GM12878 (cell line): ENCODE data around the gene STAT3. TPM values are rescaled to one million over a fixed set of nuclear protein-coding genes. Genes with fewer than 3 reads are reported as not detected.
A peak's percentile ranks its signal among the peaks of the same experiment; 100 is the strongest.

Source experiments
- ATAC-seq: fragments of 200-7000 bp; cut with Tn5 transposase; 3 replicates; pipeline ENCODE4 v1.9.1; 2020; ENCODE audit warnings: mild to moderate bottlenecking, moderate library complexity
- BruUV-seq: library from RNA; stranded (reverse); fragments of 400-500 nt; replicated peaks from 2 replicates; lab custom pipeline; 2021; lab: Mats Ljungman, UMichigan
- CTCF ChIA-PET: fragments of 300-600 bp; sonication (Branson Sonifier 250); formaldehyde crosslinking; extraction: SDS; loops from one replicate; lab custom pipeline; 2021; ENCODE audit warnings: inconsistent platforms; lab: Yijun Ruan, JAX
- POLR2A ChIA-PET: fragments of 350-600 bp; formaldehyde crosslinking; extraction: SDS; loops from one replicate; lab custom pipeline; 2021; ENCODE audit warnings: inconsistent platforms; lab: Charles Lee
- RAD21 ChIA-PET: fragments of 300-600 bp; sonication (Branson Sonifier 250); formaldehyde crosslinking; loops from one replicate; lab custom pipeline; 2023; ENCODE audit warnings: antibody characterized with exemption; ENCODE audit not compliant: unreplicated experiment; lab: Charles Lee
- SMC1A ChIA-PET: fragments of 300-600 bp; sonication (Branson Sonifier 250); formaldehyde crosslinking; loops from one replicate; lab custom pipeline; 2023; ENCODE audit not compliant: unreplicated experiment, uncharacterized antibody; lab: Charles Lee
- DNase-seq: peaks from one replicate; pipeline ENCODE4 v3.0.0-alpha.2; 2011; ENCODE audit warnings: low read depth, low spot score
- FAIRE-seq: peaks from 3 replicates; lab custom pipeline; 2011; peaks lifted over from hg19 to GRCh38; lab: Jason Lieb, UNC
- H2AFZ ChIP-seq: 2 replicates; pipeline ENCODE4 v1.6.0; 2011; ENCODE audit warnings: low read depth, low read length, control low read depth; ENCODE audit not compliant: control insufficient read depth
- H3K27ac ChIP-seq: 2 replicates; pipeline ENCODE4 v1.5.1; 2011; ENCODE audit warnings: control low read depth; ENCODE audit not compliant: control insufficient read depth, insufficient read depth
- H3K27me3 ChIP-seq, 2 experiments: replicated peaks in 1 of 2; 2 replicates each; pipeline versions ENCODE4 v1.6.0 to v1.6.1; 2011; ENCODE audit warnings: low read length in 1 of 2; ENCODE audit not compliant: control insufficient read depth in 2 of 2, insufficient read depth in 2 of 2
- H3K36me3 ChIP-seq, 2 experiments: 2 replicates each; pipeline ENCODE4 v1.5.1; 2011; ENCODE audit warnings: low read length in 1 of 2; ENCODE audit not compliant: control insufficient read depth in 2 of 2, insufficient read depth in 2 of 2
- H3K4me1 ChIP-seq: 2 replicates; pipeline ENCODE4 v1.6.1; 2011; ENCODE audit warnings: mild to moderate bottlenecking, low read length, moderate library complexity, mixed read lengths; ENCODE audit not compliant: control insufficient read depth, insufficient read depth
- H3K4me2 ChIP-seq: 2 replicates; pipeline ENCODE4 v1.6.0; 2011; ENCODE audit warnings: control low read depth; ENCODE audit not compliant: control insufficient read depth, insufficient read depth
- H3K4me3 ChIP-seq: fragments of 200-600 bp; sonication (generic); 2 replicates; pipeline ENCODE4 v1.5.1; 2016
- H3K79me2 ChIP-seq: 2 replicates; pipeline ENCODE4 v1.6.0; 2011; ENCODE audit warnings: low read length; ENCODE audit not compliant: control insufficient read depth, insufficient read depth
- H3K9ac ChIP-seq: 2 replicates; pipeline ENCODE4 v1.8.0; 2011; ENCODE audit warnings: low read length, control low read depth, mixed read lengths; ENCODE audit not compliant: control insufficient read depth, insufficient read depth
- H3K9me3 ChIP-seq: replicated peaks from 3 replicates; pipeline ENCODE4 v1.5.1; 2011; ENCODE audit warnings: mild to moderate bottlenecking, low read length; ENCODE audit not compliant: control insufficient read depth, insufficient read depth
- H4K20me1 ChIP-seq: 2 replicates; pipeline ENCODE4 v1.6.0; 2011; ENCODE audit not compliant: control insufficient read depth, insufficient read depth
- BCL11A ChIP-seq: IDR thresholded peaks from 2 replicates; pipeline ENCODE4 v1.6.1; 2011; ENCODE audit warnings: low read depth, low read length
- CBFB ChIP-seq: IDR thresholded peaks from 2 replicates; pipeline ENCODE4 v1.6.1; 2016; ENCODE audit warnings: antibody characterized with exemption, low read depth
- EP300 ChIP-seq, 2 experiments: fragments of 150-350 bp in 1 of 2; IDR thresholded peaks; 2 replicates each; pipeline ENCODE4 v1.6.1; 2011 to 2012; ENCODE audit warnings: low read depth in 2 of 2, low read length in 2 of 2, borderline replicate concordance in 1 of 2, improper control_type of control experiment in 1 of 2, inconsistent platforms in 1 of 2; ENCODE audit not compliant: control insufficient read depth in 1 of 2
- IKZF2 ChIP-seq, 2 experiments: fragments of 450-650 bp; IDR thresholded peaks; 2 replicates each; pipeline ENCODE4 v1.6.1; 2017; ENCODE audit warnings: mild to moderate bottlenecking in 2 of 2, moderate library complexity in 2 of 2
- JUNB ChIP-seq: IDR thresholded peaks from 2 replicates; pipeline ENCODE4 v1.6.1; 2016; ENCODE audit warnings: antibody characterized with exemption, mild to moderate bottlenecking
- MLLT1 ChIP-seq: fragments of 450-650 bp; IDR thresholded peaks from 2 replicates; pipeline ENCODE4 v1.6.1; 2016; ENCODE audit warnings: mild to moderate bottlenecking
- MXI1 ChIP-seq: fragments of 150-350 bp; IDR thresholded peaks from 2 replicates; pipeline ENCODE4 v1.6.1; 2011; ENCODE audit warnings: low read depth, mild to moderate bottlenecking, inconsistent platforms, low read length, improper control_type of control experiment
- NFIC ChIP-seq: IDR thresholded peaks from 2 replicates; pipeline ENCODE4 v1.6.1; 2012; ENCODE audit warnings: low read depth, mild to moderate bottlenecking, inconsistent platforms, low read length, moderate library complexity
- NR2F1 ChIP-seq: fragments of 450-650 bp; conservative IDR thresholded peaks from 2 replicates; pipeline ENCODE4 v1.6.1; 2017; ENCODE audit warnings: mild to moderate bottlenecking
- RAD51 ChIP-seq: fragments of 450-650 bp; IDR thresholded peaks from 2 replicates; pipeline ENCODE4 v1.6.1; 2016; ENCODE audit warnings: moderate library complexity, mild to moderate bottlenecking, inconsistent platforms
- RELB ChIP-seq: fragments of 450-650 bp; IDR thresholded peaks from 2 replicates; pipeline ENCODE4 v1.6.1; 2017; ENCODE audit warnings: low read depth, mild to moderate bottlenecking, moderate library complexity
- RUNX3 ChIP-seq: IDR thresholded peaks from 2 replicates; pipeline ENCODE4 v1.6.1; 2012; ENCODE audit warnings: low read length, inconsistent platforms
- WGBS: methylation state at CpG from one replicate; pipeline ENCODE4 v1.1.6; 2016; ENCODE audit warnings: low lambda C conversion rate; ENCODE audit not compliant: insufficient replicate concordance, insufficient coverage; ENCODE audit errors: missing lambda C conversion rate; 5-methylcytosine and 5-hydroxymethylcytosine counted together
- in situ Hi-C: fragments of 300-500 bp; cut with MboI; formaldehyde crosslinking; loops from 9 replicates; pipeline ENCODE4 v1.14.3; 2018; ENCODE audit warnings: mixed read lengths
- intact Hi-C: fragments of 100-400 bp; cut with micrococcal nuclease; formaldehyde crosslinking; loops from one replicate; pipeline ENCODE4 v1.14.2; 2022; ENCODE audit not compliant: unreplicated experiment
- polyA plus RNA-seq, 11 experiments: library from polyadenylated mRNA; depleted of rRNA in 4 of 11; unstranded in 6 of 11; stranded (reverse) in 5 of 11; fragments of >200 nt; fragmentation: Nextera tagmentation in 4 of 11; fragmentation: Illumina TruSeq in 1 of 11; extraction: Ambion mirVana in 4 of 11; extraction: Trizol in 1 of 11; gene quantifications; 1 replicate in 1 of 11; 2 replicates in 10 of 11; pipeline versions ENCODE4 v1.2.1 to v1.2.3, GENCODE V29; 2011 to 2016; ENCODE audit warnings: inconsistent platforms in 2 of 11, missing spikeins in 2 of 11, low read depth in 1 of 11
- total RNA-seq, 4 experiments: library from RNA; depleted of rRNA in 3 of 4; stranded (reverse); fragments of >200 nt in 3 of 4; fragmentation: Illumina TruSeq in 1 of 4; extraction: Trizol in 1 of 4; gene quantifications; 2 replicates each; pipeline versions ENCODE4 v1.2.1 to v1.2.3, GENCODE V29; 2013 to 2021

The STAT3 gene
- total and polyA plus RNA-seq, 10 of the 15 experiments (the other 5 are each of a cell fraction or from before 2014, with no cell fraction given), result 18.4 to 96.4 (median 60.9) TPM

GRCh38 chr17:42341568-42341967 lies 46.7 kb downstream of the STAT3 start:
- ChIA-PET POLR2A (interaction anchor here (1.1 to 2.7 kb wide), 4 partner anchors 17 to 47 kb away, joined by 3 to 29 read pairs (median 14); partner anchors contain the start of gene STAT3), RAD21 (interaction anchor here (0.8 to 3.5 kb wide), 6 partner anchors 9 to 61 kb away, joined by 3 to 21 read pairs (median 6); partner anchors contain the start of gene STAT3), CTCF (interaction anchor here (0.8 to 6.3 kb wide), 6 partner anchors 29 to 119 kb away, joined by 3 to 48 read pairs (median 5); partner anchors contain the start of gene STAT3)
- intact Hi-C loops, result no loop called here
- Histone ChIP-seq H3K27me3 (no peaks in the 10 kb centered on the region), H3K36me3 (peaks cover 0 to 36% of the 10 kb centered on the region in 2 experiments), H3K4me1 (peaks cover 61% of the 10 kb centered on the region), H2AFZ (no peak overlapping the region), H3K9me3 (no peaks in the 10 kb centered on the region), H3K79me2 (peaks cover 11% of the 10 kb centered on the region), H3K9ac (peak overlapping the region; percentile 36; the same call in 1 of the 2 replicates)
- no TSS peak for BruUV-seq
- WGBS, result 2% methylated on average over 4 of the region's 4 CpGs
- TF ChIP-seq RAD51, result no peak
- peak; percentile 33; the same call in 1 of the 2 replicates for TF ChIP-seq NFIC
- 0 out of 2 replicates have a peak, but pooled peaks have one; percentile 9 for TF ChIP-seq RUNX3
- TF ChIP-seq JUNB, result 0 out of 2 replicates have a peak, but pooled peaks have one; percentile 23
- TF ChIP-seq, all 136 proteins: peak for 3
- no peak overlapping the region for H3K4me3 ChIP-seq
- in situ Hi-C loops, result no loop called here
- peak overlapping the region; percentile 88 for H3K27ac ChIP-seq
- DNase-seq, result no peak
- H3K4me2 ChIP-seq, result peak overlapping the region; percentile 73
- no peak for ATAC-seq
- H4K20me1 ChIP-seq, result no peaks in the 10 kb centered on the region
- no peak for FAIRE-seq
- SMC1A ChIA-PET, result interaction anchor here (1.0 to 4.8 kb wide), 12 partner anchors 9 to 339 kb away, joined by 3 to 32 read pairs (median 4); partner anchors contain the start of gene STAT3

GRCh38 chr17:42340691-42341127 lies 47.5 kb downstream of the STAT3 start:
- Histone ChIP-seq H3K4me1 (peaks cover 61% of the 10 kb centered on the region), H3K9me3 (no peaks in the 10 kb centered on the region), H3K4me3 (no peak overlapping the region), H3K79me2 (peaks cover 11% of the 10 kb centered on the region), H3K36me3 (peaks cover 4 to 29% of the 10 kb centered on the region in 2 experiments), H4K20me1 (no peaks in the 10 kb centered on the region), H3K27me3 (no peaks in the 10 kb centered on the region), H3K4me2 (peak overlapping the region; percentile 73), H2AFZ (no peak overlapping the region), H3K9ac (no peak overlapping the region), H3K27ac (peak overlapping the region; percentile 88)
- DNase-seq (no peak), ATAC-seq (peak; percentile 78), FAIRE-seq (peak; percentile 47)
- CTCF ChIA-PET, result interaction anchor here (0.7 to 6.3 kb wide), 9 partner anchors 16 to 186 kb away, joined by 3 to 48 read pairs (median 3); partner anchors contain the start of gene STAT3
- RAD21 ChIA-PET, result interaction anchor here (0.8 to 3.5 kb wide), 10 partner anchors 8 to 66 kb away, joined by 3 to 21 read pairs (median 4); partner anchors contain the start of gene STAT3
- SMC1A ChIA-PET, result interaction anchor here (0.6 to 4.8 kb wide), 17 partner anchors 9 to 340 kb away, joined by 3 to 32 read pairs (median 4); partner anchors contain the start of gene STAT3
- in situ Hi-C loops, result no loop called here
- TSS peak; percentile 51 for BruUV-seq
- intact Hi-C loops, result no loop called here
- POLR2A ChIA-PET, result interaction anchor here (0.6 to 2.7 kb wide), 9 partner anchors 18 to 283 kb away, joined by 3 to 29 read pairs (median 4); partner anchors contain the start of gene STAT3
- 0 out of 2 replicates have a peak, but pooled peaks have one; percentile 9 for TF ChIP-seq NR2F1
- no peak for TF ChIP-seq MLLT1
- peak; percentile 28 to 40; a peak in 2 of 4 replicates for TF ChIP-seq IKZF2 (IDR thresholded peaks at IDR 0.05)
- no peak for TF ChIP-seq MXI1
- TF ChIP-seq RELB, result peak; percentile 78
- no peak for TF ChIP-seq CBFB
- no peak for TF ChIP-seq EP300 (IDR thresholded peaks at IDR 0.05; ENCODE audit: borderline replicate concordance in 1 of 2, control insufficient read depth in 1 of 2, low read depth in 2 of 2, low read length in 2 of 2)
- no peak for TF ChIP-seq BCL11A
